OCI-LY7 (cell line): ENCODE results near the gene CATSPERZ. TPM values are rescaled to one million over a fixed set of nuclear protein-coding genes. Genes with fewer than 3 reads are reported as not detected.

Experiments
- BruUV-seq: library from RNA; stranded (reverse); fragments of 400-500 nt; replicated peaks from 2 replicates; lab custom pipeline; 2021; lab: Mats Ljungman, UMichigan
- CTCF ChIA-PET: fragments of 300-600 bp; sonication (Branson Sonifier 250); formaldehyde crosslinking; loops from one replicate; lab custom pipeline; 2022; ENCODE audit warnings: antibody characterized with exemption; ENCODE audit not compliant: unreplicated experiment; lab: Charles Lee
- POLR2A ChIA-PET: fragments of 300-600 bp; sonication (Branson Sonifier 250); formaldehyde crosslinking; loops from one replicate; lab custom pipeline; 2022; ENCODE audit warnings: antibody characterized with exemption; lab: Charles Lee
- DNase-seq: peaks from one replicate; pipeline ENCODE4 v3.0.0-alpha.2; 2015; ENCODE audit warnings: low spot score
- H2AFZ ChIP-seq: fragments of 200-600 bp; sonication (generic), shearing (Covaris generic); 2 replicates; pipeline ENCODE4 v1.6.1; 2014; ENCODE audit warnings: mild to moderate bottlenecking, antibody characterized with exemption, low read length, moderate library complexity
- H3K27ac ChIP-seq: fragments of 200-600 bp; sonication (generic); 2 replicates; pipeline ENCODE4 v1.5.1; 2014; ENCODE audit warnings: mixed run types, low read depth, mild to moderate bottlenecking, moderate library complexity, low read length, inconsistent platforms; ENCODE audit not compliant: poor library complexity, severe bottlenecking
- H3K36me3 ChIP-seq: fragments of 200-600 bp; sonication (generic); 2 replicates; pipeline ENCODE4 v1.6.1; 2014; ENCODE audit warnings: mild to moderate bottlenecking, antibody characterized with exemption, low read length, moderate library complexity, mixed read lengths; ENCODE audit not compliant: insufficient read depth
- H3K4me1 ChIP-seq: fragments of 200-600 bp; sonication (generic); 2 replicates; pipeline ENCODE4 v1.5.1; 2014; ENCODE audit warnings: mild to moderate bottlenecking, low read length; ENCODE audit not compliant: insufficient read depth, poor library complexity, severe bottlenecking
- H3K4me2 ChIP-seq: fragments of 200-600 bp; sonication (generic); 2 replicates; pipeline ENCODE4 v1.6.1; 2014; ENCODE audit warnings: mild to moderate bottlenecking, low read length
- H3K4me3 ChIP-seq: fragments of 200-600 bp; sonication (generic); 2 replicates; pipeline ENCODE4 v1.5.1; 2014; ENCODE audit warnings: mild to moderate bottlenecking, low read depth, low read length; ENCODE audit not compliant: poor library complexity, severe bottlenecking
- H3K79me2 ChIP-seq: fragments of 200-600 bp; sonication (generic); 2 replicates; pipeline ENCODE4 v1.6.1; 2016; ENCODE audit warnings: low read depth, mild to moderate bottlenecking, low read length, moderate library complexity, mixed read lengths; ENCODE audit not compliant: insufficient read depth
- H3K9me2 ChIP-seq: fragments of 200-600 bp; sonication (generic); 2 replicates; pipeline ENCODE4 v1.6.1; 2016; ENCODE audit warnings: mild to moderate bottlenecking, low read length, mixed read lengths; ENCODE audit not compliant: insufficient read depth
- H3K9me3 ChIP-seq: fragments of 200-600 bp; sonication (generic); 2 replicates; pipeline ENCODE4 v1.6.1; 2014; ENCODE audit warnings: mild to moderate bottlenecking, mixed run types, low read length, mixed read lengths
- H4K20me1 ChIP-seq: fragments of 200-600 bp; sonication (generic); 2 replicates; pipeline ENCODE4 v1.6.1; 2014; ENCODE audit warnings: mild to moderate bottlenecking, antibody characterized with exemption, low read length, moderate library complexity, mixed read lengths; ENCODE audit not compliant: insufficient read depth
- CTCF ChIP-seq: fragments of 200-600 bp; sonication (generic); conservative IDR thresholded peaks from 2 replicates; pipeline ENCODE4 v1.5.1; 2014; ENCODE audit warnings: mild to moderate bottlenecking, antibody characterized with exemption, low read length, moderate library complexity, mixed read lengths
- EZH2phosphoT487 ChIP-seq: fragments of 200-600 bp; sonication (generic); IDR thresholded peaks from 2 replicates; pipeline ENCODE4 v1.6.1; 2018; ENCODE audit warnings: low read depth, borderline replicate concordance, mild to moderate bottlenecking, mixed run types, antibody characterized with exemption, low read length, moderate library complexity, mixed read lengths
- intact Hi-C: fragments of 100-400 bp; cut with micrococcal nuclease; formaldehyde crosslinking; loops from one replicate; pipeline ENCODE4 v1.10.0; 2022; ENCODE audit not compliant: unreplicated experiment
- total RNA-seq, 2 experiments: library from RNA; depleted of rRNA in 1 of 2; stranded (reverse); fragments of >200 nt in 1 of 2; shearing (Covaris generic) in 1 of 2; gene quantifications; 2 replicates each; pipeline ENCODE4 v1.2.3, GENCODE V29; 2014 to 2022

Gene CATSPERZ
- total RNA-seq, 2 experiments from 2014 or later: 0.38 TPM; not detected in 1

GRCh38 chr11:64313491-64314145, 13.5 kb downstream of the CATSPERZ start:
- H3K9me2 ChIP-seq: no peaks in the 10 kb centered on the region

GRCh38 chr11:64314146-64314804, 14.1 kb downstream of the CATSPERZ start:
- ChIA-PET POLR2A (no interaction called here), CTCF (no interaction called here)
- intact Hi-C loops: no loop called here
- Histone ChIP-seq H4K20me1 (no peaks in the 10 kb centered on the region), H3K36me3 (peaks cover 69% of the 10 kb centered on the region), H3K4me2 (no peak overlapping the region), H2AFZ (no peak overlapping the region), H3K9me2 (no peaks in the 10 kb centered on the region), H3K79me2 (peaks cover 14% of the 10 kb centered on the region; the same call in 1 of the 2 replicates), H3K4me1 (peaks cover 22% of the 10 kb centered on the region), H3K9me3 (no peaks in the 10 kb centered on the region), H3K4me3 (no peak overlapping the region), H3K27ac (no peak overlapping the region)
- no TSS peak for BruUV-seq
- no peak for DNase-seq
- TF ChIP-seq EZH2phosphoT487: no peak
- TF ChIP-seq CTCF: peak; percentile 29; the same call in 1 of the 2 replicates

More at GRCh38 chr11:64313491-64314145, 13.5 kb downstream of the CATSPERZ start:
- H3K4me3 ChIP-seq: no peak overlapping the region
- H3K27ac ChIP-seq: no peak overlapping the region
- BruUV-seq: no TSS peak
- ChIA-PET CTCF (no interaction called here), POLR2A (no interaction called here)
- no peak overlapping the region for H3K4me2 ChIP-seq
- TF ChIP-seq EZH2phosphoT487 (no peak), CTCF (no peak)
- intact Hi-C loops: no loop called here
- no peaks in the 10 kb centered on the region for H3K9me3 ChIP-seq
- H2AFZ ChIP-seq: no peak overlapping the region
- no peaks in the 10 kb centered on the region for H4K20me1 ChIP-seq
- no peak for DNase-seq
- peaks cover 68% of the 10 kb centered on the region for H3K36me3 ChIP-seq
- H3K79me2 ChIP-seq: peaks cover 9% of the 10 kb centered on the region; the same call in 1 of the 2 replicates
- H3K4me1 ChIP-seq: peaks cover 17% of the 10 kb centered on the region
